Fibroblast of gingiva (primary cell): ENCODE results near the gene PAQR4.

Experiments
- DNase-seq: peaks from one replicate; pipeline ENCODE4 v3.0.0-alpha.2; 2011; ENCODE audit warnings: low read depth

PAQR4 gene

DNA sequence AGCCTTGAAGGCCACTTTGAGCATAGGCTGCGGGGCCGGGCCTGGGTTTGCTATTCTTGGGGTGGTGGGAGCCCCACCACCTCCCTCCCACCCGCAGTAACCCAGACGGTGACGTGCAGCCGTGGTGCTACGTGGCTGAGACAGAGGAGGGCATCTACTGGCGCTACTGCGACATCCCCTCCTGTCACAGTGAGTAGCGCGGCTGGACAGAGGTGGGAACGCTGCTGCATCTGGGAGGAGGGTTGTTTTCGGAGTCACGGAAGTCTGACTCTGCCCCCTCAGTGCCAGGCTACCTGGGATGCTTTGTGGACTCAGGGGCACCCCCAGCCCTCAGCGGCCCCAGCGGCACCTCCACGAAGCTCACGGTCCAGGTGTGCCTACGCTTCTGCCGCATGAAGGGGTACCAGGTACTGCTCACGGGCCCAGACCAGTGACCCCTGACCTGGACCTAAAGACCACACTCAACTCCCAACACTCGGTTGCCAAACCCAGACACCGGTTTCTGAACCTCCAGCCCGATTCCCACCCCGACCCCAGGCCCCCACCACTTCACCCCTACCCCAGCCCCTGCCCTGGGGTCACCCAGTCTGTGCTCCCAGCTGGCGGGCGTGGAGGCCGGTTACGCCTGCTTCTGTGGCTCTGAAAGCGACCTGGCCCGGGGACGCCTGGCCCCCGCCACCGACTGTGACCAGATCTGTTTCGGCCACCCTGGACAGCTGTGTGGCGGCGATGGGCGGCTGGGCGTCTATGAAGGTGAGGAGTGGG, 2.9 kb upstream of the PAQR4 start:
- DNase-seq, result no peak

DNA sequence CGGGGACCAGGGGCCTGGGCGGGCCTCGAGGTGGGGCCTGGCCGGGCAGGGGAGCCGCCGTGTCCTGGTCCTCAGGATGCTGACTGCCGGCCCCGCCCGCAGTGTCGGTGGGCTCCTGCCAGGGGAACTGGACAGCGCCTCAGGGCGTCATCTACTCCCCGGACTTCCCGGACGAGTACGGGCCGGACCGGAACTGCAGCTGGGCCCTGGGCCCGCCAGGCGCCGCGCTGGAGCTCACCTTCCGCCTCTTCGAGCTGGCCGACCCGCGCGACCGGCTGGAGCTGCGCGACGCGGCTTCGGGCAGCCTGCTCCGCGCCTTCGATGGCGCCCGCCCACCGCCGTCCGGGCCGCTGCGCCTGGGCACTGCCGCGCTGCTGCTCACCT, 2.3 kb upstream of the PAQR4 start:
- DNase-seq, result no peak

DNA sequence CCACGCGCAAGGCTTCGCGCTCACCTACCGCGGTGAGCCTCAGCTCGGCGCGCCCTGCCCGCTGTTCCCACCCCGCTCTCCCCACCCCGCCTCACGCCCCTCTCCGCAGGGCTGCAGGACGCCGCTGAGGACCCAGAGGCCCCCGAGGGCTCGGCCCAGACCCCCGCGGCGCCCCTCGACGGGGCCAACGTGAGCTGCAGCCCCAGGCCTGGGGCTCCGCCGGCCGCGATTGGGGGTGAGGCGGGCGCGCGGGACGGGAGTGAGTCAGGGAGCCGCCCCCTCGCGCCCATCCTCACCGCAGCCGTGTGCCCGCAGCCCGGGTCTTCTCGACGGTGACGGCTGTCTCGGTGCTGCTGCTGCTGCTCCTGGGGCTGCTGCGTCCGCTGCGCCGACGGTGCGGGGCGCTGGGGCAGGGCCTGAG, 1.9 kb upstream of the PAQR4 start:
- DNase-seq, result no peak

DNA sequence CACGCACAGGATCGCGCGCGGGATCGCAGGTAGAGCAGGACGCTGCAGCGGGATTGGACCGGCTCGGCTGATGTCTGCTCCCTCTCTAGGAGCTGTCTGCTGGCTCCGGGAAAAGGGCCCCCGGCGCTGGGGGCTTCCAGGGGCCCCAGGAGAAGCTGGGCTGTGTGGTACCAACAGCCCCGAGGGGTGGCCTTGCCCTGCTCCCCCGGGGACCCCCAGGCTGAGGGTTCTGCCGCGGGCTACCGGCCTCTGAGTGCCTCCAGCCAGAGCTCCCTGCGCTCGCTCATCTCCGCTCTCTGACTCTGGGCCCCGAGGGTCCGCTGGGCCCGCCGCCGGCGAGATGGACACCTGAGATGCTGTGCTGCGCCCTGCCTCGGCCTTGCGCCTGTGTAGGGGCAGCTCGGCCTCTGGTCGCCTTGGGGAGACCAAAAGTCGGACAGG, 1.4 kb upstream of the PAQR4 start:
- no peak for DNase-seq

DNA sequence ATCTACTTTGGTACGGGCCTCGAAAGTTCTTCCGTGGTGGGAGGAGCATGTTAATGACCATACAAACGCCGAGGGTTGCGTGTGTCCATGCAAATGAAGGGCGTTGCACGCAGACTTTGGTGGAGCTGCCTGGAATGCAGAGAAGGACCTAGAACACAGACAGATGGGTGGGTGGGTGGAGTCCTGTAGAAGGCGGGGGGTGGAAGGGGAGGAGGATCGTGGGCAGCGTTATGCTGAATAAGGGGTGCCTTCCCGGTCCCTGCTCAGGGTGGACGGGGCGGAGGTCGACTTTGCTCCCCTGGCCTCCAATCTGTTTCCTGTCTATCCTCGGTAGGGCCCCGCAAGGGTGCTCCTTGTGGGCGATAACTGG, 795 bp upstream of the PAQR4 start:
- DNase-seq, result no peak

DNA sequence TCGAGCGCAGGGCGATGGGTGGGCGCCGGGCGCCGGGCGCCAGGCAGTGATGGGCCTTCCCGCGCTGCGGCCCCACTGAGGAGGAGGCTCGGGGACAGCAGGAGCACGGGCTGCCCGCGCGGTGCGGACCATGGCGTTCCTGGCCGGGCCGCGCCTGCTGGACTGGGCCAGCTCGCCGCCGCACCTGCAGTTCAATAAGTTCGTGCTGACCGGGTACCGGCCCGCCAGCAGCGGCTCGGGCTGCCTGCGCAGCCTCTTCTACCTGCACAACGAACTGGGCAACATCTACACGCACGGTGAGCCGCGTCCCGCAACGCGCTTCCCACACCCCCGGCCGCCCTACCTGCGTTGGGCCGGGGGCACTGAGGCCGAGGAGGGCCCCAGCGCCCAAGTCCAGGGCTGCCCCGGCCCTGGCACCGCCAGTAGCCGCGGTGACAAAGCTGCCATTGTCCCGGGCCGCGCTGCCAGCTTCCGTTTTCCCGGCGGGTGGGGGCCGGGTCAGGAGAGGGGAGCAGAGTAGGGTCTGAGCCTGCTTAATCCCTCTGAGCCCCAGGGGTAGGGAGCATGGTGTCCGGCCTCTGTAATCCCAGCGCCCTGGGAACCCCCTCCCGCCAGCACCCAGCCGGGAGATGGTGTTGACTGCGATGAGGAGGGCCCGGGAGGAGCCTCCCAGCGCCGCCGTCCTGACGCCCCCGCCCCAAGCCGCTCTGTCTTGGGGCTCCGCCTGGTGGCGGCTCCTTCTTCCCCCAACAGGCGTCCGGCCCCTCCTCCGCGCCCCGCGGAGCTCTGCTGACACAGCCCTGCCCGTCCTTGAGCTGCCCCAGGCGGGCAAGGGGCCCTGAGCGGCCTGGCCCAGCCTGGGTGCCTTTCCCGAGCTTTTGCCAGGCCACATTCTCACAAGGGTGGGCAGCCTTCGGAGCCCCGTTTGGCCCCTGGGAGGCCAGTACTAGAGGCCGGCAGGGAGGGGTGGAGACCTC, 685 bp downstream of the PAQR4 start:
- peak; percentile 33 for DNase-seq

DNA sequence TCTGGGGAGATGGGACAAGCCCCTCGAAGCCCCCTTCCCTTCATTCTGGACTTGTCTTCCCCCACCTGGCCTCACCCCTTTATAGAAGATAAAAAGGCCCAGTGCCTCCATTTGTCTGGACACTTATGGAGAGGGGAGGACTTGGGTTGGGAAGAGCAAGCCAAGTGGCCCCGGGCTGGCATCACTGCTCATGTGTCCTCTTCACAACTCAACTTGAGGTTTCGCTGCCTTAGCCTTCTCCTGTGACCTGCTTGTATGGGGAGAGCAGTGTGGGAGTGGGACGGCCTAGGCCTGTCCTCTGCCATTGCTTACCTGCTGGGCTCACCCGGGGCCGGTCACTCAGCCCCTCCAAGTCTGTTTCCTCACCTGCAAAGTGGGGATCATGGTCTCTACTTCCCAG, 1.4 kb downstream of the PAQR4 start:
- no peak for DNase-seq

DNA sequence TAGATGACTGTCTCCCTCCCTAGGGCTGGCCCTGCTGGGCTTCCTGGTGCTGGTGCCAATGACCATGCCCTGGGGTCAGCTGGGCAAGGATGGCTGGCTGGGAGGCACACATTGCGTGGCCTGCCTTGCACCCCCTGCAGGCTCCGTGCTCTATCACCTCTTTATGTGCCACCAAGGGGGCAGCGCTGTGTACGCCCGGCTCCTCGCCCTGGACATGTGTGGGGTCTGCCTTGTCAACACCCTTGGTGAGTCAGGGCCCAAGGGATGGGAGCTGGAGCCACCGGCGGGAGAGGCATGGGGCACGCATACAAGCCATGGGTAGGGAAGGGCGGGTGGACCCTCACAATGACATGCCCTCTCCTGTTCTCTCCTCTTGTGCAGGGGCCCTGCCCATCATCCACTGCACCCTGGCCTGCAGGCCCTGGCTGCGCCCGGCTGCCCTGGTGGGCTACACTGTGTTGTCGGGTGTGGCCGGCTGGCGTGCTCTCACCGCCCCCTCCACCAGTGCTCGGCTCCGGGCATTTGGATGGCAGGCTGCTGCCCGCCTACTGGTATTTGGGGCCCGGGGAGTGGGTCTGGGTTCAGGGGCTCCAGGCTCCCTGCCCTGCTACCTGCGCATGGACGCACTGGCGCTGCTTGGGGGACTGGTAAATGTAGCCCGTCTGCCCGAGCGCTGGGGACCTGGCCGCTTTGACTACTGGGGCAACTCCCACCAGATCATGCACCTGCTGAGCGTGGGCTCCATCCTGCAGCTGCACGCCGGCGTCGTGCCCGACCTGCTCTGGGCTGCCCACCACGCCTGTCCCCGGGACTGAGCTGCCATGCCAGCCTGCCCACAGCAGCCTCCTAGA, 2.2 kb downstream of the PAQR4 start:
- DNase-seq, result no peak

DNA sequence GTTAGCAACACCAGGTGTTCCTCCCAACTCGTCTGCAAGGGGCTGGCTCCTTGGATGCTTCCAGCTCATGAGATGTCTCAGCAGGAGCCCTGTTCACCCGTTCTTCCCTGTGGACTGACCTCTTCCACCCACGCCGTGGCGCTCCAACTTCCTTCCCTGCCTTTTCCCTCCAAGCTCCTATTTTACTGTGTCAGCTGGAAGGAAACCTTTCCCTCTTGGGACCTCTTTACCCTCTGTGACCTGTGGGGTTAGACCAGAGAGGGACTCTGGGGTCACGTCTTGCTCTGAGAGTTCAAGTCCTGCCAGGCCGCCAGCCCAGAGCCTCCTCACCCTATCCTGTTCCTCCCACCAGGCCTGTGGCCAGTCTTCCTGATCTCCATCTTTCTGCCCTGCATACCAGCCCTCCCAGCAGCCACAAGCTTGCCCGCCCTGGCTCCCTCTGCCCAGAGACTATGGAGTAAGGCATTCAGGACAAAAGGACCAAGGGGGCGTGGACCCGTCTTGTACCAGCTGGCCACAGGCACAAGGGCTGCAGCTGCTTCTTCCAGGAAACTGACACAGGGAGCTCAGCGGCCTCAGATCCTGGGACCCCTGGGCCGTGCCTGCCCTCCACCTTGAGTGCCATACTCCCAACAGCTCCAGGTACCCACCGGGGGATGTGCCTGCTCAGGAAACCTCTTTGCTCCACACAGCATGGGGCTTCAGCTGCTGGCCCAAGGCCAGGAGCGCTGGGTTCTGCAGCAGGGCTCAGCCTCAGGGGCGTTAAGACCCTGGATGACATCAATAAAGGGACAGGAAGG, 3.0 kb downstream of the PAQR4 start:
- DNase-seq, result no peak

DNA sequence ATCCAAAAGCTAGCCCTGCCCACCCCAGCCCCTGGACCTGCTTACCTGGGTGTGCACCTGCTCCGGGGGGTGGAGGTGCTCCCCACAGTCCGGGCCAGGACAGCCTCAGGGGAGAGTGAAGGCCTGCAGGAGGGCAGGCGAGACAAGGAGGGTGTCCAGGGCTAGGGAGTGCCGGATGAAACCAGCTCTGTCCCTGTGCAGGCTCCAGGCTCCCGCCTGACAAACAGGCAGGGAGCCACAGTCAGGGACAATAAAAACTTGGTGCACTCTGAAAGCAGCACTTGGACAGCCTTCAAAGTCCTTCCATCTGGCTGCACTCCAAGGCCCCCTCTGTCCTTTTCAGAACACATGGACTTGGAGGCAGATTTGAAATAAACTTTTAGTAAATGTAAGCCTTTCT, 3.9 kb downstream of the PAQR4 start:
- DNase-seq, result no peak

DNA sequence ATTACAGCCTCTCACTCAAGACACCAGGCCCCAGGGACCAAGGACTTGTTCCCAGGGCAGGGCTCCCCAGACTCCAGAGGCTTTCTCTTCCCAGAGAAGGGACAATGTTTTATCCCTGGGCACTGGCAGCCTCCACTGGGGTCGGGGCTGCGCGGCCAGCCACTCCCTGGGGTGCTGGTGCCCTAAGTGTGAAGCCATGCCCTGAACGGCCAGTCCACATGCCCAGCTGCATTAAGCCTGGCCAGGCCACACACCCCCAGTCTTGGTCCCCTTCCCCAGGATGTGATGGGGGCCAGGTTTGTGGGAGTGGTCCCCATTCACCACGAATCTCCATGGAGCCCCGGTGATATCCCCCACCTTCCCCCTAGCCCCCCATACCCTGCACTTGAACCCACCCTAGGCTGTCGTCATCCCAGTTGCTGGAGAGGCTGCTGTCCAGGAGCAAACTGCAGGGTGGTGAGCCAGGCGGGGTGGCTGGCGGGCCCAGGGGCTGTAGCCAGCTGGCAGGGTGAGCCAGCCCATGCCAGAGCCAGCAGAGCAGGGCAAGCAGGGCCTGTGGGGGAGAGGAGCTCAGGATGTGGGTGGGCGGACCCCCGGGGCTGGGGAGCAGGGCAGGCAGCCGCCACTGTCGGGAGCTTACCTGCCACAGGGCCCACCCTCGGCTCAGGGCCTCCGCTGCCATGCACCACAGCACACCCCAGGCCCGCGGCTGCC, 4.6 kb downstream of the PAQR4 start:
- DNase-seq, result no peak

DNA sequence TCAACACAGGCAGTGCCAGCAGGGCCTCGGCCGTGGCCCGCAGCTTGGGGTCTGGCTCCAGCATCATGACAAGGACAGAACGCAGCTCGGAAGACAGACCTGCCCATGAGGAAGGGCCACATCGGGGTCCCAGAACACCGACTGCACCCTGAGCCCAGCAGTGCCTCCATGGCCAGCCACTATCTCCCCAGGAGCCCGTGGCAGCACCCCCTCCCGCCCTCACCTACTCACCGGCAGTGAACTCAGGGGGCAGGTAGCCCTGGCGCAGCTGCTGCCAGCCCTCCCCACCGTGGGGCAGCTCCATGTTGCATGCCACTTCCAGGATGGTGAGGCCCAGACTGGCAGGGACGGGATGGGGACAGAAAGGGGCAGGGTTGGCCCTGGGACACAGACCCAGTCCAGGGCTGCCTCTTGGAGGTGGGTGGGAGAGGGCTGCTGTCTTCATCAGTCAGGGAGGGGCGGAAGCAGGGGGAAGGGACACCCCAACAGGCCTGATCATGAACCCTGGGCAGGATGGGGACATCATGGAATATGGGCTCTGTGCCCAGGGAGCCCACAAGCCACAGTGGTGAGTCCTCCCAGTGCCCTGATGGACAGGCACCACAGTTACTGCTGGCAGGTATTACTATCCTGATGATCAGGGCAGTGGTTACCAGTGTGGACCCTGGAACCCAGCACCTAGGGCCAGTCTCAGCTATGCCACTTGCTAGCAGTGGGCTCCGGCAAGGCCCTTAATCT, 5.3 kb downstream of the PAQR4 start:
- DNase-seq, result no peak

DNA sequence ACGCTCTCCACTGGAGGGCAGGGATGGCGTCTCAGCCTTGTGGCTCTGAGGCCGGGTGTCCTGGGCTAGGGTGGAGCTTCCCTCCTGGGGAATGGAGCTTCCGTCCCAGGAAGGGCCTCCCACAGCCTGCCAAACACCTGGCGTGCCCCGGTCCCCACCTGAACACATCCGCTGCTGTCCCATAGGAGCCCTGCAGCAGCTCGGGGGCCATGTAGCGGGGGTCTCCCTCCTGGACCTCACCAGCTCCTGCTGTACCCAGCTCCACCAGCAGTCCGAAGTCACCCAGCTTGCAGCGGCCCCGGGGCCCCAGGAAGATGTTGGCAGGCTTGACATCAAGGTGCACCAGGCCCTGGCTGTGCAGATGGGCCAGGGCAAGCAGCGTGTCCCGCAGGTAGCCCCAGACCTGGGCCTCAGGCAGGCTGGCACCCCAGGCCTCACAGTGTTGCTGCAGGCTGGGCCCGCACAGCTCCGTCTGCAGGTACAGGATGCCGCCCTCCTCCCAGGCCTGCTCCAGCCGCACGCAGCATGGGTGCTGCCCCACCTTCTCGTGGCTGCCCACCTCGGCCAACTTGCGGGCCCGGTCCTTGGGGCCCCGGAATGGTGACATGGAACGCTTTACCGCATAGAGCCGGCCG, 6.1 kb downstream of the PAQR4 start:
- no peak for DNase-seq

DNA sequence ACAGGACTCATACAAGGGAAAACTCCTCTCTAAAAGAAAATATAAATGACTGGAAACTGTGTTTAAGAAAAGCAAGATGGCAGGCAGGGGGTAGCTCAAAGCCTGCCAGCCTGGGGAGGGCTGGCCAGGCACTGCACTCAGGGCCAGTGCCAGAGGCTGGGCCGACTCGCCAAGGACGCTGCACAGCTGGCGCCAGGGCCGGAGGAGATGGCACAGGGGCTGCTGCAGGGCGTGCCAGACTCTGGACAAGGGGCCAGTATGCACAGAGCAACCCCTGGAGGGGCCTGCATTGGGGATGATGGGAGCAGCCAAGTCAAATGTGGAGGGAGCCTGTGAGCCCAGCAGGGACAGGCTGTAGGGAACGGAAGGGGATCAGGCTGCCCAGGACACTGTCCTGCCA, 7.1 kb downstream of the PAQR4 start:
- DNase-seq, result no peak

DNA sequence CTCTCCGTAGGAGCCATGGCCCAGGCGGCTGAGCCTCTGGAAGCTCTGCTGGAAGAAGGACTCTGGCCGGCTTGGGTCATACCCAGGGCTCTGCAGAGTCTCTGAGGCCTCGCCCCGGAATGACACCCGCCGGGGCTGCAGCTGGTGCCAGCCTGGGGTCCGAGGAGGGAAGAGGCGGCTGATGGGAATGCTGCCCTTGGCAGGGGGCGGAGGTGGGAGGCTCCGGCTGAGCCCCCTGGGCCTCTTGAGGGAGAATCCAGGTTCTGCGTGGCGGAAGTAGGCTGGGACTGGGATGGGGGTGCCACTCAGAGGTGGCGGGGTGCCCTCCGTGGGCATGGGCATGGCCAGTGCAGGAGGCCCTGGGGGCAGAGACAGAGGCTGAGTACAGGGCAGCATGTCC, 7.5 kb downstream of the PAQR4 start:
- no peak for DNase-seq

DNA sequence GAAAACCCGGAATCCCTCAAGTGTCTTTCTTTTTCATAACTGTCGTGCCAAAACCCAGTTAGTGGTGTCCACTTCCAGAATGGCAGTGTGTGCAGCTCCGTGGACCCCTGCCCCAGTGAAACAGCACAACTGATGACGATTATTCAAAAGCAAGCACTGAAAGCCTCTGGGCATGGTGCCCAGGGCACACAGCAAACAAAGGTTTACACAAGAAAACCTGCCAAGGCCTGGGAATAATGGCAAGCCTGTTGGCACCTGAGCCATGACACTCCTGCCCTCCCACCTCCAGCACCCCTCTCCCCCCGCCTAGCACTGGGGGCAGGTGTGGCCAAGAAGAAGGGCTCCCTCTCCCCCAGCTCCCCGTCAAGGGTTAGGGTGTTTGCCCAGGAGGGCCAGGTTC, 8.3 kb downstream of the PAQR4 start:
- DNase-seq, result no peak

DNA sequence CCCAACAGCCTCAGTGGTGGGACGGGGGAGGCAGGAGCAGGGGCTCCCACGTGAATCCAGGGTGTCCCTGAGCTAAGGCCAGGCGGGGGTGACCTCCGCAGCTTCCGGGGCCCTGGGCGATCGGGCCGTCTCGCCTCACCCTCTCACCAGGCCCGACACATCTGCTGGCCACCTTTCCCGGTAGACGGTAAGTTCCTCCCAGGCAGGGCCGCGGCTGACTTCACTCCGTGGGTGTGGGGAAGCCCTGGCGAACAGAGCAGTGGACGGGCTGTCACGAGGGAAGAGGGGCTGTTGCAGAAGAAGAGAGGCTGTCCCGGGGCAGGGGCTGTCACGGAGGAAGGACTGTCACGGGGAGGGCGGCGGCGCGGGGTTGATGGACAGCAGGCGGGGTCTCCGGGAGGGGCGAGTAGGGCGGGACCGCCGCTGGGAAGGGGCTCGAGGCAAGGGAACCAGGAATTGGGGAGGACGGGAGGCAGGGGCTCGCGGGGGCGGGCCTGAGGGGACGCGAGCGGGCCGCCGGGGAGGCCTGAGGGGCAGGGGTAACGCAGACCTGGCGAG, 10.6 kb downstream of the PAQR4 start:
- DNase-seq, result no peak

DNA sequence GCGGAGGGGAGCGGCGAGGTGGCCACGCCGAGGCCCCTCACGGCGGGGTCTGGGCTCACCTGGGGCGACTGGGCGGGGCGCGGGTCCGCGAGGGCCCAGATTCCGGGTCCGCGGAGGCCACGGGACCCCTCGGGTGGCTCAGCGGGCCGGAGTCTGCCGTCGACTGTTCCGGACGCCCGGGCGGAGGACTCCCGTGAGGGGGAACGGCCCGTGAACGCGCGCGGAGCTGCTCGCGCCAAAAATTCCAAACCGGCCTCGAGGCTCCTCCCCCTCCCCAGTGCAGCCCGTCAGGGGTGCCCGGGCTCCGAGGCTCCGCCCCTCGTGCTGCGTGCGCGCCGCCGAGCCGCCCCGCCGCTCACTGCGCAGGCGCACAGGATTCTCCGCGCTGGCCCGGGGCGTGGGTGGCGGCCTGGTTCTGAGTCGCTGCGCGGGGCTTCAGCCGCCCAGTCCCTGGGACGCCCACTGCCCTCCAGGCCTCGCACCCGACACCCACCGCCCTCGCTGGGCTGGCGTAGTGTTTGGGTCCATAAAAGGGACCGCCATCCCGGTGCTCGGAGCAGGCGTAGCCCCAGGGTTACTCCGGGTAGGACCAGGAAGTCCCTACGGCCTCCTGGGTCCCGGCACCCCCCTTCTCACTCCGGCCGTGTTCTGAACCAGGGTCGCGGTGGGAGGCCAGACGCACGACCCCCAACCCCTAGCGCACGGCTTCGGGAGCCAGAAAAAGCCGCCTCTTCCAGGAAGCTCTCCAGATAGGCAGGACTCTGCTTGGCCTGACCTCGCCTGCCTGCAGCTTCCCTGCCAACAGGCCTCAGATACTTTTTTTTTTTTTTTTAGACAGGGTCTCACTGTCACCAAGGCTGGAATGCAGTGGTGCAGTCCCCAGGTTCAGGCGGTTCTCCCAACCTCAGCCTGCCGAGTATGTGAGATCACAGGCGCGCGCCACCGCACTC, 11.4 kb downstream of the PAQR4 start, which contains the start of gene PKMYT1:
TSS of gene PKMYT1 (minus strand) at position 220 of the 950 bp plus-strand sequence. CDS start 789 bp downstream, outside the sequence.
- peak; percentile 75 for DNase-seq
